Endometrial microvascular endothelial cells (primary cell): Measurements from ENCODE around the gene VWA3B. TPM values are rescaled to one million over a fixed set of nuclear protein-coding genes. Genes with fewer than 3 reads are reported as not detected.
"Not testable (repeated sequence)": the region's sequence is repeated elsewhere in the genome, so short reads cannot be mapped to it uniquely, and the experiment has no call there.

ENCODE experiments used
- in situ Hi-C: cut with HindIII; loops from 2 replicates; pipeline ENCODE4 v1.10.0; 2017; ENCODE audit warnings: low sequenced_read_pairs, low pct_unique_long_range_greater_than_20kb; ENCODE audit errors: inconsistent ontology term
- total RNA-seq: library from RNA; depleted of rRNA; stranded (reverse); fragments of >200 nt; gene quantifications from one replicate; pipeline ENCODE4 v1.2.3, GENCODE V29; 2015; ENCODE audit errors: inconsistent ontology term

Gene VWA3B
- total RNA-seq, 1 donor from 2014 or later, result not detected

DNA sequence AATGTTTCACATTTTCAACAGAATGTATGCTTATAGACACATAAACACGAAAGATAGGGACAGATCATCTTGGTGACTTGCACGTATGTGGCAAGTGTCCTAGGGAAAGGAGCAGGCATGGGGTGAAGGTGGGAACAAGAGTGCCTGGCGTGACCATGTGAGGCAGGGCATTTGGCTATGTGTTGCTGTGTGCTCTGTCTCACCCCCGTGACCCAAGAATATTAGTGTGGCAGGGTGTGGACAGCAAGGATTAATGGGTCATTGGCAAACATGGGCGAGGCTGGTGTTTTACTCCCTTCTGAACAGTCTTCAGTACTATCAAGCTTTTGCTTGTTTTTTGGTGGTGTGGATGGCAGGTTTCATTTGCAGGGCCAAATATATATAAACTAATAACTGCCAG, 1.3 kb upstream of the VWA3B start:
- in situ Hi-C loops, result no loop called here

DNA sequence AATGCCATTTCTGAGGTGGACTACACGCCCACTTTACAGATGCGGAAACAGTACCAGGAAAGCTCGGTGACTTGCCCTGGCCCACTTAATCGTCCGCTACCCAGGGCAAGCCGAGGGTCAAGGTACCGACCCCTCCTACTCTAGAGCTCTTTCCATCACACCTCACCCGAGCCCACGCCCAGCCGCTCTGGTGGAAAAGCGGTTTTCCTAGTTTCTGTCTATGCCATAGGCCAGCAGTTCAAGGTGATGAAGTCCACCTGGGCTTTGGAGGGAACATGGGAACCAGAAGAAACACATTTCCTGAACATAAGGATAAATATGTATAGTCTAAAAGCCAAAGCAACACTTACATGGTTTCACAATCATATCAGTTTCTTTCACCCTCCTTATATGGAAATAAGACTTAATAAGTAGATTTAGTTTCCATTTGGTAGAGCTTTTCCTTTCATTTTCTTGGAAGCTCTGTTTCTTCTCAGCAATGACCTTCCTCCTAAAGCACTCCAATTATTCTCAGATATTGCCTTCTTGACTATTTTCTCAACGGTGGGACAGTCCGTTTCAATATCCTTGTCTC, 567 bp downstream of the VWA3B start:
- in situ Hi-C loops, result no loop called here

DNA sequence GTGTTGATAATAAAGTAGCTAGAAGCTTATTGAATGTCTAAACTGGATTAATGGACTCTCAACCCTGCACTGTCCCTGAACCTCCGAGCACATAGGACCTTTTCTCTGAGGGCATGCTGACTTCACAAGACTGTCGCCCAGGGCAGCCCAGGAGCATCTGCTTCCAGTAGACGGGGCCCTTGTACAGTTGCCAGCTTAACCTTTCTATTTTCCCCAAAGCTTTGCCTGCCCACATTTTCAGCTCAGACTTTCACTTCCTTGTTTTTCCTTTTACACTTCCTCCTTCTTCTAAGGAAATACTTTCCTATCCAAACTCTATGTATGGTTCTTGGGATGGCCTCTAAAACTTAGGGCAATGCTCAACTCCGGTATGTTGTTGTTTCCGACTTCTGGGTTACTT, 1.3 kb downstream of the VWA3B start:
- in situ Hi-C loops, result no loop called here

DNA sequence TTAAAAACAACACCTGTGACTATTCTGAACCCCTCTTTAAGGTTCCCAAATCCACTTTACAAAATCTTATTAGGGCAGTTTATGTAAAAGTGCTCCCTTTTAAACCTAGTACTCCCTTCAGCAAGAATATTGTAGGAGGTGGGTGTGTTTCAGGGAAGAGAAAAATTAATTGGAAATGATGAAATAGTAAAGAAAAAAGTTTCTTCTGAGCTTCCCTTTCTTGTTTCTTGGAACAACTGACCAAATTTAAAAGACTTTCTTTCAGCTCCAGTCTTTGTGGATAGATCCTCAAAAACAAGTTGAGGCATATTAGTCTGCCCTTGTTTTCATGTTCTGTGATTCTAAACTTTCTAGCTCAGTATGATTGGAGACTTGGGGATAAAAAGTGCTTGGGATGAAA, 3.0 kb downstream of the VWA3B start:
- in situ Hi-C loops, result no loop called here

DNA sequence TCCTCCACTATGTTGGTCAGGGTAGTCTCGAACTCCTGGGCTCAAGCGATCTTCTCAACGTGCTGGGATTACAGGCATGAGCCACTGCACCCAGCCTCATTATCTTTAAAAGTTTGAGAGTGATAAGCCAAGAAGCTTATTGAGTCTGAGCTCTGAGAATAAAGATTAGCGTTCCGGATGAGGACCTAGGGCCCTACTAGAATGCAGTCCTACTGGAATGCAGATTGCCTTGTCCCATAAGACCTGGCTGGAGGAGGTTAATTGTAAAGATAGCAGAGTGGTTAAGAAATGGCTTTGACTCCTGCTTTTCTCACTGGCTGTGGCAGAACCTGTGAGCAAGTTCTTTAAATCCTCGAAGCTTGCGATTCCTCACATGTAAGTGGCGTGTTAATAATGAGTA, 4.0 kb downstream of the VWA3B start:
- in situ Hi-C loops, result no loop called here

DNA sequence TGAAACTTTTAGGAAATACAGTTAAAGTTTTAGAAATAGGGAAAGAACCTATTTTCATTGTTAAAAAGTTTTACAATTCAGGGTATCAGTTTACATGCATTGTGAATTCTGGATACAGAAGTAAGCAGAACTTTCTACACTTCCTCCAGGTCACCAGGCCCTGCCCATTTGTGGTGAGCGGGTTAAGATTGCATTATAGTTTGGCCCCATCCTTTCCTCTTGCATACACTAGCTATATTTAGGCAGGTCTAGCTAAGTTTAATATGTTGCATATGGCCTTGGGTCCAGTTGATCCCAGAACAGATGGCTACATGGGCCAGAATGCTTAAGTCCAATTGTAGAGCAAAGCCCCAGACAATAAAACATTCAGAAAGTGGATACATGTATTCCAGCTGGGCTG, 4.8 kb downstream of the VWA3B start:
- in situ Hi-C loops, result no loop called here

DNA sequence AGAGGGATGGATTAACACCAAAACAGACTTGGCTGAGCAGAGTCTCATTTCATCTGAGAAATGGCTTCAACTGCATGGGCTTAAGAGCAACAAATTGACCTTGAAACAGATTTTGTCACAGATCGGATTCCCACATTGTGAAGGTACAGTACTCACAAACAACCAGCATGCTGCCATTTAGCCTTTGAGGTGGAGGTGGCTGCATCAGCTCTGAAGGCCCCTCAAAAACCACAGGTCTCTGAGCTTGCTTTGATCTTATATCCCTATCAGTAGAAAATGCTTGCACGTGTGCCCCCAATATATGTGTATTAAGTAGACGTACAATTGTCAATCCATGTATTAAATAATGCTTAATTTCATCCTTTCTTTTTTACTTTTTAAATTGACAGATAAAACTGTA, 6.2 kb downstream of the VWA3B start:
- in situ Hi-C loops, result no loop called here

DNA sequence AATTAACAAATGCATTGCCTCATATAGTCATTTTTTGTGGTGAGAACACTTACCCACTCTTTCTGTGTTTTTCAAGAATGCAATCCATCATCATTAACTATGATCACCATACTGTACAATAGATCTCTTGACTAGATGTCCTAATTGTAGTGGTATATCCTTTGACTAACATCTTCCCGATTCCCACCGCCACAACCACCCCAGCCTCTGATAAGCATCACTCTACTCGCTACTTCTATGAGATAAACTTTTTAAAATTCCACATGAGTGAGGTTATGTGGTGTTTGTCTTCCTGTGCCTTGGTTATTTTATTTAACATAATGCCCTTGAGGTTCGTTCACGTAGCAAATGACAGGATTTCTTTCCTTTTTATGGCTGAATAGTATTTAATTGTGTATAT, 6.6 kb downstream of the VWA3B start:
- in situ Hi-C loops, result no loop called here

DNA sequence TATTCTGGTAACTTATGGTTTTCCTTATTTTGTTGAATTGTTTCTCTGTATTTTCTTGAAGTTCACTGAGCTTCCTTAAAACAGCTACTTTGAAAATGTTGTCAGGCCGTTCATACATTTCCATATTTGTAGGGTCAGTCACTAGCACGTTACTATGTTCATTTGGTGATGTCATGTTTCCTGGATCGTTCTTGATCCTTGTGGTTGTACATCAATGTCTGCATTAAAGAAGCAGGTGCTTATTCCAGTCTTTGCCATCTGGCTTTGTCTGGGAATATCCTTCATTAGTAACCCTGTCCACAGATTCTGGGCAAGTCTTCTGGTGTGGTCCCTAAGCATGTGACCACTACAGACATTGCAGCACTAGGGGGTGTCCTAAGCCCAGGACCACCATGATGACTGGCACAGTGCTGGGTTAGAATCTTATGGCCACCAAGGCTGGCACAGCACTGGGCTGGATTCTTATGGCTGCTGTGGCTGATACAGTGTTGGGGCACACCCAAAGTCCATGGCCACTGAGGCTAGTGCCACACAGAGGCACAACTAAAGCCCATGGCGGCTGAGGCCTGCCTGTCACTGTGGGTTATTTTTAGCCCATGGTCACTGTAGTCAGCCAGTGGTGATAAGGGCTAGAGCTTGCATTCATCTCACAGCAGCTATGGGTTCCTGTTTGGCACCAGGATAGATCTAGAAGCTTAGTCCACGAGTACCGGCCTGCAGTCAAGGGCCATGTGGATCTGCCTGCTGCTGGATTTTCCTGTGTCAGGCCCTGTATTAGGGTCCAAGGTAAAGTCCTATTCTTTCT, 13.2 kb downstream of the VWA3B start:
- in situ Hi-C loops, result no loop called here

DNA sequence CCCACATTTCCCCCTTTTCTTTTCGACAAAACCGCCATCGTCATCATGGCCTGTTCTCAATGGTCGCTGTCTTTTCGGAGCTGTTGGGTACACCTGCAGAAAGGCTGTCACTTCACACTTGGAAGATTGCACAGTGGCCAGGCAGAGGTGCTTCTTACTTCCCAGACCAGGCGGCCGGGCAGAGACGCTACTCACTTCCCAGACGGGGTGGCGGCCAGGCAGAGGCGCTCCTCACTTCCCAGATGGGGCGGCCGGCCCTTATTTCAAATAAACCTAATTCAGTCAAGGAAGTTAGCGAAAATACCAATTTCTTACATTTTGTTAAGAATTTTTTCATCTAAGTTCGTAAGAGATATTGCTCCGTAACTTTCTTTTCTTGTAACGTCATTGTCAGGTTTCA, 15.3 kb downstream of the VWA3B start:
- in situ Hi-C loops, result not testable (repeated sequence)

DNA sequence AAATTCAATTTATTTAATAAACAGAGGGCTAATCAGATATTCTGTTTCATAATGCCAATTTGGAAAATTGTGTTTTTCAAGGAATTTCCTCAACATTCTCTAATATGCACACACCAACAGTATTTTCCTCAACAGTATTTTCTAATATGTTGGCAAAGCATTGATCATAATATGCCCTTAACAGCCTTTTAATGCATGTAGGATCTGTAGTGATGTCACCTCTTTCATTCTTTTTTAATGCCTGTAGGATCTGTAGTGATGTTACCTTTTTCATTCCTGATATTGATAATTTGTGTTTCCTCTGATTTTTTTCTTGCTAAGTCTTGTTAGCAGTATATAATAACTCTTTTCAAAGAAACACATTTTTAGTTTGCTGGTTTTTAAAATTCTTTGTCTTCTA, 15.9 kb downstream of the VWA3B start:
- in situ Hi-C loops, result no loop called here

DNA sequence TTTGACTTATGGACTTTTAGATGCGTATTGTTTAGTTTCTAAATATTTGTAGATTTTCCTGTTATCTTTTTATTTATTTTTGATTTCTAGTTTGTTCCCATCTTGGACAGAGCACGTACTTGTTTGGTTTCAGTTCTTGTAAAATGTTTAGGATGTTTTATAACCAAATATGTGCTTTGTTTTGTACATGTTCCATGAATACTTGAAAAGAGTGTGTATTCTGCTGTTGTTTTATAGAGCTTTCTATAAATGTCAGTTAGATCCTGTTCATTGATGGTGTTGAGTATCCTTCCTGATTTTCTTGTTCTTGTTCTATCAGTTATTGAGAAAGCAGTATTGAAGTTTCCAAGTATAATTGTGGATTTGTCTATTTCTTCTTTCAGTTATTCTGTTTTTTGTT, 21.1 kb downstream of the VWA3B start:
- in situ Hi-C loops, result no loop called here

DNA sequence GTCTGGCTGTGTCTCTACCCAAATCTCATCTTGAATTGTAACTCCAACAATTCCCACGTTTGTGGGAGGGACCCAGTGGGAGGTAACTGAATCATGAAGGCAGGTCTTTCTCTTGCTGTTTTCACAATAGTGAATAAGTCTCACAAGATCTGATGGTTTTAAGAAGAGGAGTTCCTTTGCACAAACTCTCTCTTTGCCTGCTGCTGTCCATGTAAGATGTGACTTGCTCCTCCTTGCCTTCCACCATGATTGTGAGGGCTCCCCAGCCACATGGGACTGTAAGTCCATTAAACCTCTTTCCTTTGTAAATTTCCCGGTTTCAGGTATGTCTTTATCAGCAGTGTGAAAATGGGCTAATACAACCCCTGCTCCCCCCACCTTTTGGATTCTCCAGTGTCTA, 23.8 kb downstream of the VWA3B start:
- in situ Hi-C loops, result no loop called here

DNA sequence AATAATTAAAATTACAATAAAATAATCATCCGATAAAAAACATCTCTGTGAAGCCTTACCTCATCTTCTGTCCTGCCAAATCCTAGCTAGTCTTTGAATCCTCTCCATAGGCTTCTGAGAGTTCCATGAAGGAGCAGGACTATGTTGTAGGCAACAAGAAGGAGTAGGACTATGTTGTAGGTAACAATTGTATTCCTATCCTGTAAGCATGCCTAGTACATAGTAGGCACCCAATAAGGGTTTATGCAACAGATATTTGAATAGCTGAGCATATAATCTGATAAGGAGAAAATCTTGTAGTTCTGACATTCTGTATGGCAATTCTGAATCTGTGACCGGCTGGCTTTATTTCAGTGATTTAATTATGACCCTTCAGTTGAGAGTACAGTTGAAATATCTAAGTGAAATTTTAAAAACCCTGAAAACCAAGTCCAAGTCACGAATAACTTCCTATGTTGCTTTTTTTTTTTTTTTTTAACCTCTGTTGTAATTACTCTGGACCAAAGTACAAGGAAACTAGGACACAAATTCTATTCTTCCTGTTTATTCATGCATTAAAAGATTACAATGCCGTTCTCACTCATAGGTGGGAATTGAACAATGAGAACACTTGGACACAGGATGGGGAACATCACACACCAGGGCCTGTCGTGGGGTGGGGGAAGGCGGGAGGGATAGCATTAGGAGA, 27.8 kb downstream of the VWA3B start:
- in situ Hi-C loops, result no loop called here

DNA sequence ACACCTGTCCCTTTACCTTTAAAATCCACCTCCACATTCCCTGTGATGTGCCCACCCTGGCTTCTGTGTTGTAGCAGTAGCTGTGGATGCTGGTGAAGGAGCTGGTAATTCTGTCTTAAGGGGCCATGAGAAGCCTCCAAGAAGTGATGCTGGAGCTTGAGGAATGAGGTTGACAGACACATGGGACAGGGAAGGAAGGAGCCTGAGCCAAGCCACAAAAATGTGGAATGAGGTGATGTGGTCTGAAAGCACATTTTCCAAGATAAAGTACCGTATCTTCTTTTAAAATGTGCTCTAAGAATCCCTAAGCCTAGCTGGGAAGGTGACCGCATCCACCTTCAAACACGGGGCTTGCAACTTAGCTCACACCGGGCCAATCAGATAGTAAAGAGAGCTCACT, 31.2 kb downstream of the VWA3B start:
- in situ Hi-C loops, result no loop called here

DNA sequence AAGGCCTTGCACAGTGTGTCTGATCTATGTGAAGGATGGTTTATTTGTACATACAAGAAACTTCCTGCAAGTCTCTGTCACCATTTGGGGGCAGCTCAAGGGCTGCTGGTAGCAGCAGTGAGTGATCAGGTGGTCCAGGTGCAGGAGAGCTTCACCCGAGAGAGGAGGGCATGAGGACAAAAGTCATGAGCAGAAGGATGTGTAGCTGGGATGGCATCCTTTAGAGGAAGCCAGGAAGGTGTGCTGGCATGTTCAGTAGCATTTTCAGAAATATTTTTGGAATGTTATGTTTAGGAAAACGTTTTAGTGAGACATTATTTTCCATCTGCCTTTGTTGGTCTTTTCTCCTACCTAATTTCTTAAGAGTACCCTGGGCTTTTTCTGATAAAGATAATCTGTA, 31.9 kb downstream of the VWA3B start:
- in situ Hi-C loops, result no loop called here

DNA sequence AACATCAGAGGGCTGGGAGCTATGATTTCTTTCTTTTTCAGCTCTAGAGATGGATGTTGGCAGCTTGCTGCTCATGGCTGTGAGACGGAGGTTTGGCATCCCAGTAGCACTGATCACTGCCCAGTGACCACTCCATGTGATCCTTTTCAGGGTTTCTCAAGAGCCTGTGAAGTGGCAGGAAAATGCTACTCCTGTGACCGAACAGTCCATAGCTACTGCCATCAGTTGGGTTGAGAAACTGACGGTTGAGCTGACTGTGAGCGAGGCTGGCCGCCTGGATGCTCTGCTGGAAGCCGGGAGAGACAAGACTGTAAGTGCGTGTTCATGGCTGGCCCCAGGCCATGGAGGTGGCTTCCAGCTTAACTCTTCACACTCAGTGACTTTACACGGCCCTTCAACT, 34.2 kb downstream of the VWA3B start:
- in situ Hi-C loops, result no loop called here

DNA sequence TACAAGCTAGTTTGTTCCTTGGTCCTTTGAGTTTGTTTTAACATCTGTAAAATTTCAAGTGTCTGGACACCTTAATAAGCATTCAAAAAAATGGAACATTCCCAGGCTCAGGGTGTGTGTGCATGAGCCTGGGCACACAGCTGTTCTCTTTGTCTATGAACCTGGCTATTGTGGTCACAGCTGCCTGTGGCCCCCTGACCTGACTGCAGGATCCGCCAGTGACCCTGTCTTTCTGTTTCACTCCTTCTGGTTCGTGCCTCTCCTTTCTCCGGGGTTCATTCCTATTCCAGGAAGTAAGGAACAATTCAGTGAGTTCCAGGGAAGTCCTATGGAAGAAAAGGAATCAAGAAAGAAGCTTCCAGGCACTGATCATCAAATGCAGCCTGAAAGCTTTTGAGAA, 35.6 kb downstream of the VWA3B start:
- in situ Hi-C loops, result no loop called here

DNA sequence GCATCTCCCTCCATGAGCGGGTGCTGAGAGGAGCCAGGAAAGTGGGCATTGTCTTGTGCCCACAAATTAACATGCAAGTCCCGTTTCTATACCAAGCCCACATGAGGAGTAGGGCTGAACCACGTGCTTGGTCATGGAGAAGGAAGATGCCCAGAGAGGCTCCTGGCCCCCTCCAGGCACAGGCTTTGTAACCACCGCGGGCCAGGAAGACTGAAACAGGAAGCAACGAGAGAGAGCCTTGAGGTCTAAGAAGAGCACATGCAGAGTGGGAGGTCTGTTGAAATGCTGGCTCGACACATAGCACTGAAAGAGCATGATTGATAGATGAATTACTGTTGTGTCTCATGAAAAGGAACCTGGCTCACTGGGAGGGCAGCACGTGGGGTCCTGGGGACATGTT, 36.3 kb downstream of the VWA3B start:
- in situ Hi-C loops, result no loop called here

DNA sequence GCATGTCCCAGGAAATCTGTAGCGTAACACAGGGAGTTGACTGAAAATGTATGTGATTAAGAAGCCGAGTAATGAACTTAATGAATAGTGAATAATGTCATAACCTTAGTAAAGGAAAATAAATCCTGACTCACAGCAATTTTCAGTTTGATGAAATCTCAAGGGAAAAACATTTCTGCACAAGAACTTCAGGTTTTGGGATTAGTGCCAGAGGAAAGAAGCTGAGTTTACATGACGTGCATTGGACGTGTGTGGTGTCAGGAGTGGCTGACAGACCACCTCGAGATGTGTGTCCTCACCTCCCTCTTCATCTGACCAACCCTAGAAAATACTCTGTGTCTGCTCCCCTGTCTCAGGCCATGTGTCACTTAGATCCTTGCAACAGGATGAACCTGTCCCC, 39.1 kb downstream of the VWA3B start:
- in situ Hi-C loops, result no loop called here
